Heart left ventricle (tissue), 16 donors: ENCODE measurements around the gene CTBP1. TPM values are rescaled to one million over a fixed set of nuclear protein-coding genes. Genes with fewer than 3 reads are reported as not detected.

Experiments used
- ATAC-seq, 4 donors: fragments of 200-7000 bp; cut with Tn5 transposase; one replicate each; pipeline ENCODE4 v1.9.1; 2020 to 2022; ENCODE audit warnings: moderate library complexity in 4 of 4, mild to moderate bottlenecking in 3 of 4, moderate number of reproducible peaks in 1 of 4
- DNase-seq, 5 donors: peaks; one replicate each; pipeline ENCODE4 v3.0.0-alpha.2; 2020
- H3K27ac ChIP-seq, 12 donors: fragments of 200-600 bp; sonication (generic) in 4 of 12; one replicate each; pipeline versions ENCODE4 v1.5.0 to v1.8.0; 2016 to 2022; ENCODE audit warnings: mild to moderate bottlenecking in 2 of 12
- H3K27me3 ChIP-seq, 9 donors: fragments of 200-600 bp; sonication (generic) in 2 of 9; one replicate each; pipeline versions ENCODE4 v1.5.1 to v1.8.0; 2016 to 2022; ENCODE audit warnings: mild to moderate bottlenecking in 3 of 9
- H3K36me3 ChIP-seq, 9 donors: fragments of 200-600 bp; sonication (generic) in 2 of 9; one replicate each; pipeline versions ENCODE4 v1.5.0 to v1.8.0; 2018 to 2022; ENCODE audit warnings: mild to moderate bottlenecking in 2 of 9
- H3K4me1 ChIP-seq, 12 donors: fragments of 200-600 bp; sonication (generic) in 4 of 12; one replicate each; pipeline versions ENCODE4 v1.5.0 to v1.8.0; 2016 to 2022; ENCODE audit warnings: mild to moderate bottlenecking in 3 of 12
- H3K4me3 ChIP-seq, 12 donors: fragments of 200-600 bp; sonication (generic) in 4 of 12; one replicate each; pipeline versions ENCODE4 v1.5.0 to v1.8.0; 2017 to 2022; ENCODE audit warnings: mild to moderate bottlenecking in 9 of 12, moderate library complexity in 4 of 12
- H3K9me3 ChIP-seq, 12 donors: fragments of 200-600 bp; sonication (generic) in 4 of 12; one replicate each; pipeline versions ENCODE4 v1.5.0 to v1.8.0; 2016 to 2022; ENCODE audit warnings: mild to moderate bottlenecking in 1 of 12
- CTCF ChIP-seq, 12 donors: fragments of 200-600 bp; sonication (generic) in 4 of 12; IDR thresholded peaks; one replicate each; pipeline versions ENCODE4 v1.5.0 to v1.8.0; 2018 to 2022; ENCODE audit warnings: antibody characterized with exemption in 12 of 12, mild to moderate bottlenecking in 5 of 12
- POLR2A ChIP-seq, 2 donors: fragments of 450-650 bp; IDR thresholded peaks; one replicate each; pipeline ENCODE4 v1.6.1; 2017; ENCODE audit warnings: antibody characterized with exemption in 2 of 2, mild to moderate bottlenecking in 2 of 2, moderate library complexity in 2 of 2
- WGBS, 4 donors: extraction: QIAGEN DNeasy Blood & Tissue Kit in 2 of 4; methylation state at CpG; one replicate each; pipeline versions ENCODE4 v1.1.5 to v1.1.7; 2013 to 2018; 5-methylcytosine and 5-hydroxymethylcytosine counted together
- intact Hi-C, 10 donors: fragments of 100-400 bp; cut with DNase I; formaldehyde crosslinking; loops; one replicate each; pipeline versions ENCODE4 v1.11.1 to v1.14.2; 2022
- polyA plus RNA-seq, 2 donors: library from polyadenylated mRNA; stranded (reverse); fragments of 200-250 nt; gene quantifications; one replicate each; pipeline ENCODE4 v1.2.3, GENCODE V29; 2013
- total RNA-seq, 9 donors: library from RNA; depleted of rRNA in 2 of 9; stranded (reverse); fragments of >200 nt in 2 of 9; fragmentation: NEBNext Ultra II Directional in 3 of 9; extraction: Animal tissue kit (Norgen Biotek cat#: 25700) in 3 of 9; gene quantifications; one replicate each; pipeline versions ENCODE4 v1.1.0 to v1.2.4, GENCODE V29; 2016 to 2023
- donor health status: ischemic (EF 13 %, LVEDD 7.1; RV severe dilation, severe dysfunction).
- donor health status: healthy with polysubstance abuse.
- donor health status: DM: no; HTN: yes; CAD: no.
- donor health status: DM: no; HTN: no; CAD: no.
- donor health status: ischemic (EF 25% LVEDD 6.9; RV normal size, moderate dysfunction).
- donor health status: ischemic (EF 25% LVEDD 5.7; RV mildly dilated, moderate dysfunction).
- donor health status: healthy.
- donor health status: DM: yes; HTN: yes; CAD: no.
- donor health status: ischemic (EF 35%, LVEDD 5.7; RV mildly dilated, moderate dysfunction).
- donor health status: nonischemic (EF 11% LVEDD 7.7; RV severe dilation, severe dysfunction).
- donor health status: DM: yes; HTN: yes; CAD: no.
- donor health status: PGD.
- donor health status: ischemic (EF 29% LVEDD 5.4; RV normal size, mild dysfunction).
- donor health status: nonischemic (EF 23%, LVEDD 6.1; RV moderate dilation, normal function).

Gene CTBP1
- total and polyA plus RNA-seq, 11 donors = 92.0 to 165 (median 128) TPM

DNA sequence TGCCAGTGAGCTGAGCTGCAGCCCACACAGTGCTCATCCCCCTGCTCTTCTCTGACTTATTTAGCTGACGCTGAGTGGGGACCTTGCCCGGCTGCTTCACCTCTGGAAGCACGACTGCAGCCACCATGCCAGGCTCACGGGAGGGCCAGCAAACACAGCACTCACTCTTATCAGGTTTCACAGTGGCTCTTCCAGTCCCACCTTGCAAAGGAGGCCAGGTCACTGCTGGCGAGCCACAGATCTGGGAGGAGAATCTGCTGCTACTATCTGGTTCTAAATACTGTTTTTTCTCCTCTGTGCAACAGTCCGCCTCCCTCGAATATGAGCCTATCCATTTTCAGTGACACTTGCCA is 69.9 kb downstream of the CTBP1 start:
- Histone ChIP-seq H3K27me3 (no peaks in the 10 kb centered on the region), H3K4me1 (peaks cover 0 to 24% (median 6%) of the 10 kb centered on the region in 12 donors)
- peak in 1 of 5 donors; percentile 61 for DNase-seq

GRCh38 chr4:1178300-1179088 is 70.4 kb downstream of the CTBP1 start:
- H3K9me3 ChIP-seq = peaks cover 0 to 27% (median 10%) of the 10 kb centered on the region in 12 donors
- H3K36me3 ChIP-seq = no peaks in the 10 kb centered on the region
- H3K27ac ChIP-seq = peak overlapping the region in 5 of 12 donors; percentile 34 to 84 (median 82)
- 75 to 86% (median 81%) methylated on average over 10 to 11 of the region's 11 CpGs for WGBS, 4 donors
- ATAC-seq (no peak), DNase-seq (no peak)
- intact Hi-C loops = no loop called here
- H3K4me3 ChIP-seq = no peak overlapping the region
- TF ChIP-seq POLR2A (IDR thresholded peaks at IDR 0.05) = no peak
- TF ChIP-seq CTCF (IDR thresholded peaks at IDR 0.05) = no peak
- peaks cover 0 to 3% (median 0%) of the 10 kb centered on the region in 9 donors for H3K27me3 ChIP-seq
- H3K4me1 ChIP-seq = peaks cover 0 to 27% (median 11%) of the 10 kb centered on the region in 12 donors

More for the DNA sequence above, 69.9 kb downstream of the CTBP1 start:
- no peak for ATAC-seq
- Histone ChIP-seq H3K36me3 (no peaks in the 10 kb centered on the region), H3K27ac (peak overlapping the region in 3 of 12 donors; percentile 49 to 84 (median 82)), H3K9me3 (peaks cover 0 to 27% (median 10%) of the 10 kb centered on the region in 12 donors), H3K4me3 (no peak overlapping the region)
- 33 to 61% (median 50%) methylated on average over 7 of the region's 7 CpGs for WGBS, 4 donors
- TF ChIP-seq CTCF (IDR thresholded peaks at IDR 0.05) (no peak), POLR2A (IDR thresholded peaks at IDR 0.05) (no peak)
- intact Hi-C loops = no loop called here

DNA sequence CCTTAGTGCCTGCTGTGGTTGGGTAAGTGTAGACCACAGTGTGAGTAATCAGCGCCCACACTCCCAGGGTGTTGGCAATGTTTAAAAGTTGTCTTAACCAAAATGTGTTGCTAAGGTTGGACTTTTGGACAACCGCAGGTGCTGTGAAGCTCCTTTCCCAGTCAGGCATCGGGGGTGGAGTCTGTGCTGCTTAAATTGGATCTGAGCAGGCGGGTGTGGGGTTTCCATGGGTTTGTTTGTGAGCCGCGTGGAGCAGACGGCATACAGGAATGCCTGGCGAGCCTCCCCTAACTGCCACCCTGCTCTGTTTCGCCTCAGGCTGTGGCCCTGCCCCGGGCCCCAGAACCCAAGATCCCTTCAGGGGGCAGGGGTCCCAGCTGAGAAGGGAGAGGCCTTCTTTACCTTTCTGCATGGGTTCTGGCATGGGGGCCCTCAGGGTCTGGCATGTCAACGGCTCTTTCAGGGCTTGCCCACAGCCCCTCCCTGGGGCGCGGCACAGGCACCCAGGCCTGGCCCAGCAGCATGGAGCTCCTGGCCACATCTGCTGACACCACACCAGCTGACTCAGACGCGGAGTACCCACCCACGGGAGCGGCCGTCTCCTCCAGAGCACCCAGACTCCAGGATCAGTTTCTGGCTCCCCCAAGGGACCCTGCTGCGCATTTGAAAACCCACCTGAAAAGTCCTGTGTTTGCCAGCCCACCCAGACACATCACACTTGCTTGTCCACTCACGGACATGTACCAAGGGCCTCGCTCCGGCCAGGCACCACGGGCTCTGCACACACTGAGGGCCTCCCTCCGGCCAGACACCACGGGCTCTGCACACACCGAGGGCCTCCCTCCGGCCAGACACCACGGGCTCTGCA is 71.4 kb downstream of the CTBP1 start:
- peak overlapping the region in 11 of 12 donors; percentile 34 to 86 (median 64) for H3K27ac ChIP-seq
- H3K9me3 ChIP-seq = peaks cover 0 to 25% (median 10%) of the 10 kb centered on the region in 12 donors
- H3K36me3 ChIP-seq = no peaks in the 10 kb centered on the region
- H3K4me1 ChIP-seq = peaks cover 0 to 35% (median 18%) of the 10 kb centered on the region in 12 donors
- TF ChIP-seq CTCF (IDR thresholded peaks at IDR 0.05) (no peak), POLR2A (IDR thresholded peaks at IDR 0.05) (no peak)
- no peak overlapping the region for H3K4me3 ChIP-seq
- DNase-seq (peak in 3 of 5 donors; percentile 63 to 79 (median 69)), ATAC-seq (peak; percentile 69 to 92 (median 82))
- 59 to 73% (median 68%) methylated on average over 17 to 28 of the region's 28 CpGs for WGBS, 4 donors
- intact Hi-C loops = no loop called here
- peaks cover 0 to 10% (median 0%) of the 10 kb centered on the region in 9 donors for H3K27me3 ChIP-seq
